ENCODE measurements around the gene ADK.

ADK gene

DNA sequence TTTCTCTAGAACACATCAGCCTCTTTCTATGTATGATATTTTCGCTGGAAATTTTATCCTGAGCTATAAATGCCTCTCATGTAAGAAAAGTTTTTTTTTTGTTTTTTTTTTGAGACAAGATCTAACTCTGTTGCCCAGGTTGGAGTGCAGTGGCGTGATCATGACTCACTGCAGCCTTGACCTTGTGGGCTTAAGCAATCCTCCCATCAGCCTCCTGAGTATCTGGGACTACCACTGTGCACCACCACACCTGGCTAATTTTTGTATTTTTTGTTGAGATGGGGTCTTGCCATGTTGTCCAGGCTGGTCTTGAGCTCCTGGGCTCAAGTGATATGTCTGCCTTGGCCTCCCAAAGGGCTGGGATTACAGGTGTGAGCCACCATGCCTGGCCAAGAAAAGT lies 80.4 kb downstream of the ADK start:
- DNase-seq (ENCODE audit: low read depth, low spot score): no peak
- TF ChIP-seq CTCF (IDR thresholded peaks at IDR 0.05; ENCODE audit: insufficient read depth, low read length, missing control alignments): no peak
- POLR2A ChIA-PET: no interaction called here
- H3K4me3 ChIP-seq (ENCODE audit: low read depth, low read length): no peak overlapping the region
- CTCF ChIA-PET: interaction anchor here (0.6 to 1.8 kb wide), 5 partner anchors 13 to 352 kb away, joined by 3 to 8 read pairs (median 4); no protein-coding TSS in a partner anchor

- ChIA-PET CTCF (interaction anchor here (0.7 to 3.5 kb wide), 11 partner anchors 9 to 380 kb away, joined by 3 to 28 read pairs (median 12); no protein-coding TSS in a partner anchor), POLR2A (no interaction called here)
- no peak overlapping the region for H3K4me3 ChIP-seq (ENCODE audit: low read depth, low read length)
- TF ChIP-seq CTCF (IDR thresholded peaks at IDR 0.05; ENCODE audit: insufficient read depth, low read length, missing control alignments): no peak
- no peak for DNase-seq (ENCODE audit: low read depth, low spot score)
Observed at GRCh38 chr10:74233281-74233680, 82.3 kb downstream of the ADK start.

- ChIA-PET CTCF (interaction anchor here (0.6 to 3.5 kb wide), 23 partner anchors 8 to 876 kb away, joined by 3 to 28 read pairs (median 7); partner anchors contain the start of genes ADK, AP3M1 and SAMD8), POLR2A (no interaction called here)
- H3K4me3 ChIP-seq (ENCODE audit: low read depth, low read length): no peak overlapping the region
- no peak for TF ChIP-seq CTCF (IDR thresholded peaks at IDR 0.05; ENCODE audit: insufficient read depth, low read length, missing control alignments)
- no peak for DNase-seq (ENCODE audit: low read depth, low spot score)
Observed at GRCh38 chr10:74234569-74234968, 83.5 kb downstream of the ADK start.

DNA sequence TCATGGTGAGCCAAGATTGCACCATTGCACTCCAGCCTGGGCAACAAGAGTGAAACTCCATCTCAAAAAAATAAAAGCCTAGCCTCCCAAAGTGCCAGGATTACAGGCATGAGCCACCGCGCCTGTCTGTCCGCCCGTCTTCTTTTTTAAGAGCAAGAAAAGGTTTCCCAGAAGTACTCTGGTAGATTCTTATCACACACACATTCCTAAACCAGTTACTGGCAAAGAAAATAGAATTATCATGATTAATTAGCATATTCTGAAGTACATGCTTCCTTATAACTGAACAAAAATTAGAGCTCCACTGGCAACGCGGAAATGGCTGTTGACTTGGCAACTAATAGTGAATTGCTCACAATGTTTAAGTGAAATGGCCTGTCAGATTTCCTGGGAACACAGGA lies 87.0 kb downstream of the ADK start:
- no peak for DNase-seq (ENCODE audit: low read depth, low spot score)
- CTCF ChIA-PET: interaction anchor here (1.3 to 1.7 kb wide), 2 partner anchors 9 to 10 kb away, joined by 7 to 8 read pairs; no protein-coding TSS in a partner anchor
- H3K4me3 ChIP-seq (ENCODE audit: low read depth, low read length): no peak overlapping the region
- no peak for TF ChIP-seq CTCF (IDR thresholded peaks at IDR 0.05; ENCODE audit: insufficient read depth, low read length, missing control alignments)
- POLR2A ChIA-PET: no interaction called here

DNA sequence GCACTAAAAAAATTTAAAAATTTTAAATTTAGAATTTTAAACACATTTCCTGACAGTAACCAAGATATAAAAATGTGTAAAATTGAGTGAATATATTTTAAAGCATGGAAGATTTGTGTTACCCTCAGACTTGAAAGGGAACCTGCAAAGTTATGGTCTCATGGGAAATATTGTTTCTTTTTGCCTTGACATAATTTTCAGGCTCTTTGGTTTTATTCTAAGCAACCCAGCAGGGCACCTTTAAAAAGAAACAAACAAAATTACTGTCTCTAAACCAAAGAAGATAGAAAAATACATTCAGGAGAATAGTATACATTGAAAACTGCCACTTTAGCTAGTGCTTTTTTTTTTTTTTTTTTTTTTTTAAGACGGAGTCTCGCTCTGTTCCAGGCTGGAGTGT lies 87.5 kb downstream of the ADK start:
- no peak for DNase-seq (ENCODE audit: low read depth, low spot score)
- ChIA-PET CTCF (interaction anchor here (1.0 to 1.7 kb wide), 3 partner anchors 9 to 993 kb away, joined by 3 to 8 read pairs (median 7); no protein-coding TSS in a partner anchor), POLR2A (no interaction called here)
- TF ChIP-seq CTCF (IDR thresholded peaks at IDR 0.05; ENCODE audit: insufficient read depth, low read length, missing control alignments): no peak
- no peak overlapping the region for H3K4me3 ChIP-seq (ENCODE audit: low read depth, low read length)

DNA sequence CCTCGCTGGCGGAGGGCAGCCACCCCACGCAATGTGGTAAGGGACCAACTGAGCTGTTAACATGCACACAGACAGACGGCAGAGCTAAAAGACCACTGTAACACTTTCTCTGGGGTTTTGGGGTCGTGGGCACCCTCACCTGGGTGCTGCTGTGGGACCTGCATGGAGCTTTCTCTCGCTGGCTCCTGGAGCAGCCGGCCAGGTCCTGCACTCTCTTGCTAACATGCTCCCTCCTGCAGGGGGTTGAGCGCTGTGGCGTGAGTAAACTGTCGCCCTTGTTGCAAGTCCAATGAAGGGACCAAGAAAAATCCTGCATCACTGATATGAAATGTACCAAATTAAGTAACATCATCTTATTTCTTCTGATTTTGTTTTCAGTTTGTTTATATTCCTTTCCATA lies 92.0 kb downstream of the ADK start:
- ChIA-PET POLR2A (no interaction called here), CTCF (interaction anchor here (0.7 to 11.6 kb wide), 20 partner anchors 9 to 998 kb away, joined by 3 to 319 read pairs (median 4); partner anchors contain the start of genes COMTD1 and SAMD8)
- no peak for DNase-seq (ENCODE audit: low read depth, low spot score)
- no peak for TF ChIP-seq CTCF (IDR thresholded peaks at IDR 0.05; ENCODE audit: insufficient read depth, low read length, missing control alignments)
- no peak overlapping the region for H3K4me3 ChIP-seq (ENCODE audit: low read depth, low read length)
